Upper lobe of right lung (tissue), 1 donor: ENCODE measurements around the gene SLC25A31. TPM values are rescaled to one million over a fixed set of nuclear protein-coding genes. Genes with fewer than 3 reads are reported as not detected.
A peak's percentile ranks its signal among the peaks of the same experiment; 100 is the strongest.

Source experiments
- ATAC-seq: fragments of 200-7000 bp; cut with Tn5 transposase; one replicate; pipeline ENCODE4 v1.9.1; 2020; ENCODE audit warnings: mild to moderate bottlenecking, moderate library complexity
- DNase-seq: peaks from one replicate; pipeline ENCODE4 v3.0.0-alpha.2; 2020
- H3K27ac ChIP-seq: fragments of 200-600 bp; one replicate; pipeline ENCODE4 v1.8.0; 2022
- H3K27me3 ChIP-seq: fragments of 200-600 bp; one replicate; pipeline ENCODE4 v1.8.0; 2022; ENCODE audit warnings: mild to moderate bottlenecking
- H3K36me3 ChIP-seq: fragments of 200-600 bp; one replicate; pipeline ENCODE4 v1.8.0; 2022
- H3K4me1 ChIP-seq: fragments of 200-600 bp; one replicate; pipeline ENCODE4 v1.8.0; 2022
- H3K4me3 ChIP-seq: fragments of 200-600 bp; one replicate; pipeline ENCODE4 v1.8.0; 2022; ENCODE audit warnings: mild to moderate bottlenecking
- H3K9me3 ChIP-seq: fragments of 200-600 bp; one replicate; pipeline ENCODE4 v1.8.0; 2022
- intact Hi-C: fragments of 100-400 bp; cut with DNase I; formaldehyde crosslinking; loops from one replicate; pipeline ENCODE4 v1.11.0; 2022
- total RNA-seq: library from RNA; stranded (reverse); fragmentation: NEBNext Ultra II Directional; extraction: Animal tissue kit (Norgen Biotek cat#: 25700); gene quantifications from one replicate; pipeline ENCODE4 v1.2.1, GENCODE V29; 2021
- TF ChIP-seq, protein P1 (sequence below): fragments of 200-600 bp; IDR thresholded peaks from one replicate; pipeline ENCODE4 v1.8.0; 2022; ENCODE audit warnings: antibody characterized with exemption
- donor health status: DM: no; HTN: yes; CAD: no; lungs with severe emphysema.

SLC25A31 gene
- total RNA-seq, 1 donor from 2014 or later = not detected

- no peaks in the 10 kb centered on the region for H3K9me3 ChIP-seq
- no peaks in the 10 kb centered on the region for H3K27me3 ChIP-seq
- intact Hi-C loops = no loop called here
- H3K36me3 ChIP-seq = no peaks in the 10 kb centered on the region
- TF ChIP-seq, protein P1, sequence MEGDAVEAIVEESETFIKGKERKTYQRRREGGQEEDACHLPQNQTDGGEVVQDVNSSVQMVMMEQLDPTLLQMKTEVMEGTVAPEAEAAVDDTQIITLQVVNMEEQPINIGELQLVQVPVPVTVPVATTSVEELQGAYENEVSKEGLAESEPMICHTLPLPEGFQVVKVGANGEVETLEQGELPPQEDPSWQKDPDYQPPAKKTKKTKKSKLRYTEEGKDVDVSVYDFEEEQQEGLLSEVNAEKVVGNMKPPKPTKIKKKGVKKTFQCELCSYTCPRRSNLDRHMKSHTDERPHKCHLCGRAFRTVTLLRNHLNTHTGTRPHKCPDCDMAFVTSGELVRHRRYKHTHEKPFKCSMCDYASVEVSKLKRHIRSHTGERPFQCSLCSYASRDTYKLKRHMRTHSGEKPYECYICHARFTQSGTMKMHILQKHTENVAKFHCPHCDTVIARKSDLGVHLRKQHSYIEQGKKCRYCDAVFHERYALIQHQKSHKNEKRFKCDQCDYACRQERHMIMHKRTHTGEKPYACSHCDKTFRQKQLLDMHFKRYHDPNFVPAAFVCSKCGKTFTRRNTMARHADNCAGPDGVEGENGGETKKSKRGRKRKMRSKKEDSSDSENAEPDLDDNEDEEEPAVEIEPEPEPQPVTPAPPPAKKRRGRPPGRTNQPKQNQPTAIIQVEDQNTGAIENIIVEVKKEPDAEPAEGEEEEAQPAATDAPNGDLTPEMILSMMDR = no peak
- no peak for ATAC-seq
- H3K27ac ChIP-seq = no peak overlapping the region
- H3K4me1 ChIP-seq = no peaks in the 10 kb centered on the region
- H3K4me3 ChIP-seq = no peak overlapping the region
- no peak for DNase-seq
These were observed 47.3 kb downstream of the SLC25A31 start for GRCh38 chr4:127777487-127777886.

DNA sequence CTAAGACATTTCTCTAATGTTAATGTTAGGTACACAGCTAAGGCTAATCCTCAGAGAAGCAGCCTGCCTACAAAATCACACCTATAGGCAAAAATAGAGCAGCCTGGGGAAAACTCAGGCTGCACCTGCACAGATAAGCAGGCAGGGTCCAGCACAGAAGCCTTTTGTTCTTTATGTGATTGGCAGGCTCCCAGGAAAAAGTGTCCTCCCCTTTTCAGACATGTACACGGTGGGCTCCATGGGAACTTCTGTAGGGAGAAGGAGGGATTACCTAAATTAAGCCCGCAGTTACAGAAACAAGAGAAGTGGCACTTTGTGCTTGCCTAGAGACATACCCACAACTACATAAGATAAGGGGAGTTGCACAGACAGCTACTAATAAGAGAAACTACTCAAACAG lies 47.9 kb downstream of the SLC25A31 start:
- intact Hi-C loops = no loop called here
- Histone ChIP-seq H3K4me1 (no peaks in the 10 kb centered on the region), H3K9me3 (no peaks in the 10 kb centered on the region), H3K27me3 (no peaks in the 10 kb centered on the region), H3K4me3 (no peak overlapping the region), H3K27ac (no peak overlapping the region), H3K36me3 (no peaks in the 10 kb centered on the region)
- DNase-seq = no peak
- TF ChIP-seq, protein P1 = no peak
- ATAC-seq = no peak

DNA sequence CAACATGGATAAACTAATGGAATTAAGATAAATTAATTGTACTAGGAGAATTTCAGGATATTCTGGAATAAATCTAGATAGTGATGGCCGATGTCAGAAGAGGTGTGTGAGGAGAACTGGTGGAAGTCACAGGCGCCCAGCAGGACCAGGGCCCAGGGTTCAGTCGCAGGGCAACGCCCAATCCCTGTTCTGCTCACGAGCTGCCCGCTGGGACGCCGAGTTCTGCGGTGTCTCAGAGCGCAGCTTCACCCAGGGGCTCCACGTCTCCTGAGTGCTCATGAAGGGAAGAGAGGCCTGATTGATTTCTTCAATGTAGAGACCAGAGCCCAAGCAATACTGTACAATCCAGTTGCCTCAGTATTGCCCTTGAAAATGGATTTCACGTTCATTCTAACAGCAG lies 50.4 kb downstream of the SLC25A31 start:
- DNase-seq = no peak
- no peak for ATAC-seq

GRCh38 chr4:127781300-127782024 lies 51.3 kb downstream of the SLC25A31 start:
- peak overlapping the region; percentile 59 for H3K4me3 ChIP-seq
- H3K27ac ChIP-seq = peak overlapping the region; percentile 44
- DNase-seq = peak; percentile 76
- no peaks in the 10 kb centered on the region for H3K27me3 ChIP-seq
- no peaks in the 10 kb centered on the region for H3K36me3 ChIP-seq
- no peaks in the 10 kb centered on the region for H3K4me1 ChIP-seq
- TF ChIP-seq, protein P1 = no peak
- intact Hi-C loops = no loop called here
- H3K9me3 ChIP-seq = no peaks in the 10 kb centered on the region
- peak; percentile 77 for ATAC-seq

More for the DNA sequence above, 50.4 kb downstream of the SLC25A31 start:
- no peaks in the 10 kb centered on the region for H3K36me3 ChIP-seq
- H3K9me3 ChIP-seq = no peaks in the 10 kb centered on the region
- H3K4me3 ChIP-seq = no peak overlapping the region
- no peaks in the 10 kb centered on the region for H3K4me1 ChIP-seq
- H3K27me3 ChIP-seq = no peaks in the 10 kb centered on the region
- H3K27ac ChIP-seq = no peak overlapping the region
- intact Hi-C loops = no loop called here
- TF ChIP-seq, protein P1 = no peak

- peak overlapping the region; percentile 59 for H3K4me3 ChIP-seq
- no peaks in the 10 kb centered on the region for H3K27me3 ChIP-seq
- peak overlapping the region; percentile 44 for H3K27ac ChIP-seq
- TF ChIP-seq, protein P1 = no peak
- DNase-seq = peak; percentile 93
- no peaks in the 10 kb centered on the region for H3K9me3 ChIP-seq
- ATAC-seq = peak; percentile 98
- intact Hi-C loops = no loop called here
- H3K4me1 ChIP-seq = no peaks in the 10 kb centered on the region
- H3K36me3 ChIP-seq = no peaks in the 10 kb centered on the region
These were observed 51.8 kb downstream of the SLC25A31 start for GRCh38 chr4:127782025-127782274.
